OCI-LY3 (cell line): ENCODE results near the gene MTHFD2L.

Experiments used
- CTCF ChIP-seq: fragments of 200-600, 300-600 bp; sonication (generic); IDR thresholded peaks from 2 replicates; pipeline ENCODE4 v1.5.1; 2014; ENCODE audit warnings: antibody characterized with exemption, low read length, low read depth
- EZH2phosphoT487 ChIP-seq: fragments of 200-600 bp; shearing (Covaris generic); IDR thresholded peaks from 2 replicates; pipeline ENCODE4 v1.6.1; 2018; ENCODE audit warnings: antibody characterized with exemption, mixed run types, low read depth

- no peak for TF ChIP-seq CTCF
- TF ChIP-seq EZH2phosphoT487: no peak
These were observed 157.5 kb downstream of the MTHFD2L start for GRCh38 chr4:74315376-74315775.
